ENCODE data around the gene SHKBP1. TPM values are rescaled to one million over a fixed set of nuclear protein-coding genes. Genes with fewer than 3 reads are reported as not detected.

Gene SHKBP1
- total and polyA plus RNA-seq, 4 donors = 10.1 to 22.9 (median 15.4) TPM

- H3K27ac ChIP-seq (ENCODE audit: low read depth in 1 of 2, low read length in 2 of 2) = peak overlapping the region in 1 of 2 donors; percentile 8
- no peak overlapping the region for H3K9ac ChIP-seq (ENCODE audit: low read depth in 1 of 2, low read length in 2 of 2)
- DNase-seq (ENCODE audit: low spot score) = no peak
- H3K27me3 ChIP-seq (ENCODE audit: control insufficient read depth in 4 of 4, insufficient read depth in 4 of 4, low read length in 3 of 4) = no peaks in the 10 kb centered on the region
- peaks cover 0 to 2% (median 0%) of the 10 kb centered on the region in 4 donors for H3K4me1 ChIP-seq (ENCODE audit: control insufficient read depth in 4 of 4, insufficient read depth in 4 of 4, low read length in 3 of 4)
- H3K9me3 ChIP-seq (ENCODE audit: control insufficient read depth in 4 of 4, low read length in 3 of 4) = no peaks in the 10 kb centered on the region
- no peak overlapping the region for H3K4me3 ChIP-seq (ENCODE audit: low read depth in 1 of 3, low read length in 3 of 3)
- TF ChIP-seq HNF4G (IDR thresholded peaks at IDR 0.05) = no peak
- no peak for TF ChIP-seq MAX (IDR thresholded peaks at IDR 0.05)
- TF ChIP-seq FOXA1 (IDR thresholded peaks at IDR 0.05) = no peak
- TF ChIP-seq RXRA (IDR thresholded peaks at IDR 0.05) = no peak
- no peak for TF ChIP-seq NR2F2 (IDR thresholded peaks at IDR 0.05)
- no peak for TF ChIP-seq RAD21 (IDR thresholded peaks at IDR 0.05)
- TF ChIP-seq ZBTB33 (IDR thresholded peaks at IDR 0.05) = no peak
- TF ChIP-seq SP1 (IDR thresholded peaks at IDR 0.05) = no peak
- TF ChIP-seq TAF1 (conservative IDR thresholded peaks at IDR 0.05) = no peak
- TF ChIP-seq EGR1 (IDR thresholded peaks at IDR 0.05; ENCODE audit: low read depth in 2 of 2) = no peak
- no peak for TF ChIP-seq ATF3 (IDR thresholded peaks at IDR 0.05)
- TF ChIP-seq HNF4A (conservative IDR thresholded peaks at IDR 0.05) = no peak
- no peaks in the 10 kb centered on the region for H3K36me3 ChIP-seq (ENCODE audit: control insufficient read depth in 4 of 4, insufficient read depth in 3 of 4, low read depth in 1 of 4, low read length in 3 of 4)
- 79% methylated on average over 6 of the region's 6 CpGs for WGBS
These were observed 62.9 kb downstream of the SHKBP1 start for GRCh38 chr19:40639638-40639982.

GRCh38 chr19:40640744-40641143 lies 64.1 kb downstream of the SHKBP1 start:
- 49% methylated on average over 5 of the region's 5 CpGs for WGBS
- H3K4me3 ChIP-seq (ENCODE audit: low read depth in 1 of 3, low read length in 3 of 3) = no peak overlapping the region
- H3K9me3 ChIP-seq (ENCODE audit: control insufficient read depth in 4 of 4, low read length in 3 of 4) = no peaks in the 10 kb centered on the region
- no peaks in the 10 kb centered on the region for H3K27me3 ChIP-seq (ENCODE audit: control insufficient read depth in 4 of 4, insufficient read depth in 4 of 4, low read length in 3 of 4)
- peaks cover 0 to 2% (median 0%) of the 10 kb centered on the region in 4 donors for H3K4me1 ChIP-seq (ENCODE audit: control insufficient read depth in 4 of 4, insufficient read depth in 4 of 4, low read length in 3 of 4)
- H3K36me3 ChIP-seq (ENCODE audit: control insufficient read depth in 4 of 4, insufficient read depth in 3 of 4, low read depth in 1 of 4, low read length in 3 of 4) = no peaks in the 10 kb centered on the region
- no peak for DNase-seq (ENCODE audit: low spot score)
- TF ChIP-seq HNF4G (IDR thresholded peaks at IDR 0.05) (no peak), HNF4A (conservative IDR thresholded peaks at IDR 0.05) (no peak), EGR1 (IDR thresholded peaks at IDR 0.05; ENCODE audit: low read depth in 2 of 2) (no peak), JUND (IDR thresholded peaks at IDR 0.05) (no peak), RAD21 (IDR thresholded peaks at IDR 0.05) (no peak), RXRA (IDR thresholded peaks at IDR 0.05) (no peak), CTCF (IDR thresholded peaks at IDR 0.05; ENCODE audit: low read depth, low read length, missing input control) (no peak), GABPA (IDR thresholded peaks at IDR 0.05 in 1 of 2, conservative IDR thresholded peaks at IDR 0.05 in 1 of 2) (no peak), NR2F2 (IDR thresholded peaks at IDR 0.05) (no peak), REST (IDR thresholded peaks at IDR 0.05) (no peak), SP1 (IDR thresholded peaks at IDR 0.05) (no peak), ATF3 (IDR thresholded peaks at IDR 0.05) (no peak), ZBTB33 (IDR thresholded peaks at IDR 0.05) (no peak), TAF1 (conservative IDR thresholded peaks at IDR 0.05) (no peak)
- no peak overlapping the region for H3K9ac ChIP-seq (ENCODE audit: low read depth in 1 of 2, low read length in 2 of 2)
- H3K27ac ChIP-seq (ENCODE audit: low read depth in 1 of 2, low read length in 2 of 2) = peak overlapping the region in 1 of 2 donors; percentile 41
